Uterus (tissue), 2 donors: Measurements from ENCODE around the gene SYNPO.

ENCODE experiments used
- POLR2A ChIP-seq, 2 donors: fragments of 450-650 bp; IDR thresholded peaks; one replicate each; pipeline ENCODE4 v1.6.1; 2016; ENCODE audit warnings: antibody characterized with exemption in 2 of 2, mild to moderate bottlenecking in 1 of 2, moderate library complexity in 1 of 2
- TF ChIP-seq, protein P1 (sequence below), 4 experiments: fragments of 200-600 bp in 2 of 4; fragments of 450-650 bp in 2 of 4; sonication (generic) in 2 of 4; IDR thresholded peaks; one replicate each; pipeline ENCODE4 v1.5.1; 2016 to 2019; ENCODE audit warnings: antibody characterized with exemption in 4 of 4, mild to moderate bottlenecking in 2 of 4, moderate library complexity in 1 of 4

DNA sequence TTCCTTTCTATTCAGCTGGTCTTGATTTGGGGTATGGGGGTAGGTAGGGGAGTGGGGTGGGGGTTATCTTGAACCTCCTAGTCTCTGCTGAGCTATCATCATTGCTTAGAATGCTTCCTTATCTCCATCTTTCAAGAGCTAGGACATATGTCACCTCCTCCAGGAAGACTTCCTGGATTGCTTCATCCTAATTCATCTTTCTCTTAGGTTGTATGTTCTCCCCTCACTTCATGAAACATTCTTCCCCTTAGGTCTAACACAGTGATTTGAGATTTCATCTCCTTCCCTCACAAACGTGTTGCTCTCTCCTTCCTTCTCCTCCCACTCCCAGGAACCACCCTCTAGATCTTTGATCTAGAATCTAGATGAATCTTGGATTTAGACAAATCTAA lies 2.4 kb upstream of the SYNPO start:
- TF ChIP-seq POLR2A (IDR thresholded peaks at IDR 0.05) = no peak
- TF ChIP-seq, protein P1, sequence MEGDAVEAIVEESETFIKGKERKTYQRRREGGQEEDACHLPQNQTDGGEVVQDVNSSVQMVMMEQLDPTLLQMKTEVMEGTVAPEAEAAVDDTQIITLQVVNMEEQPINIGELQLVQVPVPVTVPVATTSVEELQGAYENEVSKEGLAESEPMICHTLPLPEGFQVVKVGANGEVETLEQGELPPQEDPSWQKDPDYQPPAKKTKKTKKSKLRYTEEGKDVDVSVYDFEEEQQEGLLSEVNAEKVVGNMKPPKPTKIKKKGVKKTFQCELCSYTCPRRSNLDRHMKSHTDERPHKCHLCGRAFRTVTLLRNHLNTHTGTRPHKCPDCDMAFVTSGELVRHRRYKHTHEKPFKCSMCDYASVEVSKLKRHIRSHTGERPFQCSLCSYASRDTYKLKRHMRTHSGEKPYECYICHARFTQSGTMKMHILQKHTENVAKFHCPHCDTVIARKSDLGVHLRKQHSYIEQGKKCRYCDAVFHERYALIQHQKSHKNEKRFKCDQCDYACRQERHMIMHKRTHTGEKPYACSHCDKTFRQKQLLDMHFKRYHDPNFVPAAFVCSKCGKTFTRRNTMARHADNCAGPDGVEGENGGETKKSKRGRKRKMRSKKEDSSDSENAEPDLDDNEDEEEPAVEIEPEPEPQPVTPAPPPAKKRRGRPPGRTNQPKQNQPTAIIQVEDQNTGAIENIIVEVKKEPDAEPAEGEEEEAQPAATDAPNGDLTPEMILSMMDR (IDR thresholded peaks at IDR 0.05) = no peak
